MCF 10A (cell line): Measurements from ENCODE around the gene ABCA13. TPM values are rescaled to one million over a fixed set of nuclear protein-coding genes. Genes with fewer than 3 reads are reported as not detected.

Experiments
- BruUV-seq: library from RNA; stranded (reverse); fragments of 400-500 nt; replicated peaks from 2 replicates; lab custom pipeline; 2021; lab: Mats Ljungman, UMichigan
- CTCF ChIA-PET: fragments of 300-600 bp; sonication (Branson Sonifier 250); formaldehyde crosslinking; extraction: SDS; loops from one replicate; lab custom pipeline; 2021; ENCODE audit warnings: antibody characterized with exemption, inconsistent platforms; lab: Yijun Ruan, JAX
- POLR2A ChIA-PET: fragments of 300-600, 350-650 bp; sonication (Branson Sonifier 250); formaldehyde crosslinking; extraction: SDS; loops from one replicate; lab custom pipeline; 2020; ENCODE audit warnings: antibody characterized with exemption, inconsistent platforms; lab: Yijun Ruan, JAX
- DNase-seq: peaks from one replicate; pipeline ENCODE4 v3.0.0-alpha.2; 2018; ENCODE audit not compliant: unreplicated experiment
- H3K27ac Mint-ChIP-seq: one replicate; pipeline ENCODE4 v1.8.0; 2022; ENCODE audit warnings: mild to moderate bottlenecking, low read depth, mixed read lengths; ENCODE audit not compliant: unreplicated experiment
- H3K27me3 Mint-ChIP-seq: one replicate; pipeline ENCODE4 v1.8.0; 2022; ENCODE audit warnings: mixed read lengths; ENCODE audit not compliant: insufficient read depth, unreplicated experiment
- H3K36me3 Mint-ChIP-seq: one replicate; pipeline ENCODE4 v1.8.0; 2022; ENCODE audit warnings: mild to moderate bottlenecking, moderate library complexity, mixed read lengths; ENCODE audit not compliant: insufficient read depth, unreplicated experiment
- H3K4me1 Mint-ChIP-seq: one replicate; pipeline ENCODE4 v1.8.0; 2022; ENCODE audit warnings: mixed read lengths; ENCODE audit not compliant: insufficient read depth, unreplicated experiment
- H3K4me3 Mint-ChIP-seq: one replicate; pipeline ENCODE4 v1.8.0; 2022; ENCODE audit warnings: mild to moderate bottlenecking, moderate library complexity, mixed read lengths; ENCODE audit not compliant: unreplicated experiment
- H3K9me3 Mint-ChIP-seq: one replicate; pipeline ENCODE4 v1.8.0; 2022; ENCODE audit warnings: mixed read lengths; ENCODE audit not compliant: unreplicated experiment
- intact Hi-C: fragments of 100-400 bp; cut with micrococcal nuclease; formaldehyde crosslinking; loops from 2 replicates; pipeline ENCODE4 v1.14.1; 2022
- total RNA-seq: library from RNA; stranded (reverse); gene quantifications from 2 replicates; pipeline ENCODE4 v1.2.3, GENCODE V29; 2022
- TF ChIP-seq, protein P1 (sequence below): fragments of 200-600 bp; IDR thresholded peaks from one replicate; pipeline ENCODE4 v1.8.0; 2022; ENCODE audit warnings: antibody characterized with exemption, mild to moderate bottlenecking; ENCODE audit not compliant: unreplicated experiment

ABCA13 gene
- total RNA-seq, 1 experiment from 2014 or later = 0.30 TPM

DNA sequence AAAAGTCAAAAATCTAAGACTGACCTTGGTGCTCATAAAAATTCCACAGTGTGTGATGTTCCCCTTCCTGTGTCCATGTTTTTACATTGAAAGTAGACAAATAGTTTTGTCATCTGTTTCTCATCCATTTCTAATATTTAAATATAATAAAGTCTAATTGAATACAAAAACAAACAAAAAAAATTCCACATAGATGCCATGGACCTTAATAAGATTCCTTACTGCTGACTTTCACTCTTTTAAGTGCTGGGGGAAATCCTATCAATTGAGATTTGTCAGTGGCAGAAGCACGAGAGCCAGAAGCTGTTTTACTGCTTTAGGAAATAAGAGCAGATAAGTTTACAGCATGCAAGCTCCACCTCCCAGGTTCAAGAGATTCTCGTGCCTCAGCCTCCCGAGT, 310.0 kb downstream of the ABCA13 start:
- Mint-ChIP-seq H3K27me3 (no peaks in the 10 kb centered on the region), H3K36me3 (no peaks in the 10 kb centered on the region), H3K27ac (no peak overlapping the region), H3K9me3 (no peaks in the 10 kb centered on the region), H3K4me1 (no peaks in the 10 kb centered on the region), H3K4me3 (no peak overlapping the region)
- ChIA-PET POLR2A (no interaction called here), CTCF (no interaction called here)
- TF ChIP-seq, protein P1, sequence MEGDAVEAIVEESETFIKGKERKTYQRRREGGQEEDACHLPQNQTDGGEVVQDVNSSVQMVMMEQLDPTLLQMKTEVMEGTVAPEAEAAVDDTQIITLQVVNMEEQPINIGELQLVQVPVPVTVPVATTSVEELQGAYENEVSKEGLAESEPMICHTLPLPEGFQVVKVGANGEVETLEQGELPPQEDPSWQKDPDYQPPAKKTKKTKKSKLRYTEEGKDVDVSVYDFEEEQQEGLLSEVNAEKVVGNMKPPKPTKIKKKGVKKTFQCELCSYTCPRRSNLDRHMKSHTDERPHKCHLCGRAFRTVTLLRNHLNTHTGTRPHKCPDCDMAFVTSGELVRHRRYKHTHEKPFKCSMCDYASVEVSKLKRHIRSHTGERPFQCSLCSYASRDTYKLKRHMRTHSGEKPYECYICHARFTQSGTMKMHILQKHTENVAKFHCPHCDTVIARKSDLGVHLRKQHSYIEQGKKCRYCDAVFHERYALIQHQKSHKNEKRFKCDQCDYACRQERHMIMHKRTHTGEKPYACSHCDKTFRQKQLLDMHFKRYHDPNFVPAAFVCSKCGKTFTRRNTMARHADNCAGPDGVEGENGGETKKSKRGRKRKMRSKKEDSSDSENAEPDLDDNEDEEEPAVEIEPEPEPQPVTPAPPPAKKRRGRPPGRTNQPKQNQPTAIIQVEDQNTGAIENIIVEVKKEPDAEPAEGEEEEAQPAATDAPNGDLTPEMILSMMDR = no peak
- no TSS peak for BruUV-seq
- DNase-seq = no peak
- intact Hi-C loops = no loop called here

DNA sequence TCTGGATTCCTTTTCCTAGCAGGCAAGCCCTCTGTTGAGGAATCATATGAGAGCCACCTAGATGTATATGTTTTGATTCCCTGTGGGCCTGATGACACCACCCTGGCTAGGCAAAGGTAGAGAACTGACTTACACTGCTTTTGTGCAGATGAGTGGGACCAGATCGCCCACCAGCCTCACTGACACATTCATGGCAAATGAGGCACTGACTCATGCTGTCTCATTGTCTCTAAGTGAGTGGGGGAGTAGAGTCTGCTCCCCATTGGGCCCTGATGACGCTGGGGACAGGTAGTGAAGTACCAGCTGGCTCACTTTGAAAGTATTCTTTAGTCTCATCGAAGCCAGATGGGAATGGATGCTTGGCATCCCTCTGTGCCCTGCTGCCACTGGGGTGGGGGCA, 326.3 kb downstream of the ABCA13 start:
- H3K9me3 Mint-ChIP-seq = no peaks in the 10 kb centered on the region
- H3K27me3 Mint-ChIP-seq = peaks cover 37% of the 10 kb centered on the region
- POLR2A ChIA-PET = no interaction called here
- no peak overlapping the region for H3K4me3 Mint-ChIP-seq
- TF ChIP-seq, protein P1 = no peak
- CTCF ChIA-PET = no interaction called here
- H3K36me3 Mint-ChIP-seq = no peaks in the 10 kb centered on the region
- H3K4me1 Mint-ChIP-seq = no peaks in the 10 kb centered on the region
- no TSS peak for BruUV-seq
- intact Hi-C loops = no loop called here
- H3K27ac Mint-ChIP-seq = no peak overlapping the region
- DNase-seq = no peak

DNA sequence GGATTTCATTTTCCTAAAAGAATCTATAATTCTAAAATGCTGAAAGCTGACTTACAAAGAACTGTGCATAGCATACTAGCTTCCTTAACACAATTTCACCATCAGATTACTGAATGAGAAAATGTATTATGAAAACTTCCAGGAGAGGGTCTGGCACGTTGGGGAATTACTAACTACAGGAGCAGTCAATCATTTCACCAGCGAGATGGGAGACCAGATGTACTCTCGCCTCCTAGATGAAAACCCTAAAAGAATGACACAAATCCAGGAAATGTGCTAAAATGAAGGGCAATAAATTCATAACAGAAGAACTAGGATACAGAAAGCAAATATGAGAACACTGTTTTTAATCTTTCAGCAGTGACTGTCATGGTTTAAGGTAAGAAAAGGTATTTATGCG, 330.8 kb downstream of the ABCA13 start:
- POLR2A ChIA-PET = no interaction called here
- Mint-ChIP-seq H3K27me3 (peaks cover 3% of the 10 kb centered on the region), H3K9me3 (no peaks in the 10 kb centered on the region), H3K4me1 (no peaks in the 10 kb centered on the region), H3K36me3 (no peaks in the 10 kb centered on the region), H3K4me3 (no peak overlapping the region), H3K27ac (no peak overlapping the region)
- TF ChIP-seq, protein P1 = no peak
- CTCF ChIA-PET = no interaction called here
- no TSS peak for BruUV-seq
- intact Hi-C loops = no loop called here
- no peak for DNase-seq

DNA sequence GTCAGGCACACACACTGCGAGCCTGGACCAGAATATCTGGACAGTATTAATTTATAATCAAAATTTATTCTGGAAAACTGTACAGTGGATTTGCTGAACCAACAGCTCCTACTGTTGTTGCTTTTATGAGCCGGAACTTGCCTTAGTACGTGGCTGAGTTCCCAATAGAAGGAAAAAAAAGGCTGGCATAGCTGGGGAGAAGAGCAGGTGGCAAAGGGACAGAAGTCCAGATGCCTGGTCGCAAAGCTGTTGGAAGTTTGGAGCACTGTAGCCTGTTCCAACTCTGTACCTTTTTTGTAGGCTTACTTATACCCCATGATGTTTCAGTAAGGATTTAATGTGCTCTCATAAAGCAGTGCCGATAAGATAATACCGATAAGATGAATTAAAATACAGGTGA, 333.8 kb downstream of the ABCA13 start:
- TF ChIP-seq, protein P1 = no peak

More for the DNA sequence above, 333.8 kb downstream of the ABCA13 start:
- Mint-ChIP-seq H3K9me3 (no peaks in the 10 kb centered on the region), H3K4me1 (no peaks in the 10 kb centered on the region), H3K27ac (no peak overlapping the region), H3K36me3 (no peaks in the 10 kb centered on the region), H3K4me3 (no peak overlapping the region), H3K27me3 (no peaks in the 10 kb centered on the region)
- POLR2A ChIA-PET = interaction anchor here (0.7 kb wide), 1 partner anchor 21 kb away, joined by 3 read pairs; no protein-coding TSS in a partner anchor
- CTCF ChIA-PET = no interaction called here
- intact Hi-C loops = no loop called here
- BruUV-seq = no TSS peak
- DNase-seq = no peak
